GM12801 (cell line): ENCODE data around the gene PPME1.

Experiments used
- CTCF ChIP-seq: IDR thresholded peaks from one replicate; pipeline ENCODE4 v1.5.1; 2011; ENCODE audit warnings: control low read depth; ENCODE audit not compliant: insufficient read length; ENCODE audit errors: extremely low read depth

PPME1 gene

GRCh38 chr11:74138021-74138420, 33.1 kb upstream of the PPME1 start:
- TF ChIP-seq CTCF: no peak

DNA sequence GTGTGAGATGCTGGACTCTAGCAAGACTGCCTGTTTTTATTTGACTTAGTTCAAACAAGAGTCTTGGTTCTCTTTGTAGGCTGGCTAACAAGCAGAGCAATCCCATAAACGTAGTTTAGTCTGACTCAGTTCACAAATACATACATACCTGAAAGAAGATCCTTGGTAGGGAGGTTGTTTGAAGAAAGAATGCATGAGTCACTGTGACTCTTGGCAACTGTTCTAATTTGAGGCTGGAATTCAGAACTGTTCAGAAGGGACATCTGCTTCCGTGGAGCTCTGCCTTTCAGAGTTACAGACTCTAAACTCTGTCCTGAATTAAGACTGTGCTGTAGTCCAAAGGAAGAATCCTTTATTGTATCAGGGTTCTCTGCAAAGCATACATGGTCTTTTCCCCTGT, 32.5 kb upstream of the PPME1 start:
- TF ChIP-seq CTCF: no peak

DNA sequence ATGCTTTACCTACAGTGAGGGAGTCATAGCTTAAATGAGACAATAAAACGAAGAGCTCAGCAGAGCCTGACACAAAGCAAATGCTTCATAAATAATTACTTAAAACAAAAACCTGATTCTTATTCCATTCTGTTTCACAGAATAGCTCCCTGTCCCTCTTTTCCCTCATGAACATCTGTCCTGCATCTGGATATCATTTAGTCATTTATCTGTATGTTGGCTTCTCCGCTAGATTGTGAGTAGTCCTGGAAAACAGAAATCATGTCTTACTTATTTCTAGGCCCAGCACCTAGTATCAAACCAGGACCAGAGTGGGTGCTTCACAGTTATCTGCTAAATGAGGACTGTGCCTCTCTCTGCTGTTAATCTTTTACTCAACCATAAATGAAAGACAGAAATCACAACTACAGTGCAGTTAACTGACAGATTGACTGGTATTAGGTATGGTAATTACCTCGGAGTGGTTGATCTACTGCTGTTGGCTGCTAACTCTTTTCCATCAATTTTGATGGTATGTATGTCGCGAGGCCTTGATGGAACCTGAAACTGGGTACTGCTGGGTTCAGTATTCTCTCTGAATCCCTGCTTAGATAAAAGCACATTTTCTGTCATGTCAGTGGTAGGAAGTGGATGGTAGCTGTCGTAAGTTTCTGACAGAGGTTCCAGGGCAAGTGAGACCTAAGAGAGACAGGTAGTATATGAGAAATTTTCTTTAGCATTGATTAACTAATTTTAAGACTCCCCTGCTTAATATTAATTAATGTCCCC, 31.8 kb upstream of the PPME1 start:
- TF ChIP-seq CTCF: no peak

- no peak for TF ChIP-seq CTCF
Observed at GRCh38 chr11:74141241-74141695, 29.8 kb upstream of the PPME1 start.

- no peak for TF ChIP-seq CTCF
Observed at GRCh38 chr11:74141908-74142307, 29.2 kb upstream of the PPME1 start.

DNA sequence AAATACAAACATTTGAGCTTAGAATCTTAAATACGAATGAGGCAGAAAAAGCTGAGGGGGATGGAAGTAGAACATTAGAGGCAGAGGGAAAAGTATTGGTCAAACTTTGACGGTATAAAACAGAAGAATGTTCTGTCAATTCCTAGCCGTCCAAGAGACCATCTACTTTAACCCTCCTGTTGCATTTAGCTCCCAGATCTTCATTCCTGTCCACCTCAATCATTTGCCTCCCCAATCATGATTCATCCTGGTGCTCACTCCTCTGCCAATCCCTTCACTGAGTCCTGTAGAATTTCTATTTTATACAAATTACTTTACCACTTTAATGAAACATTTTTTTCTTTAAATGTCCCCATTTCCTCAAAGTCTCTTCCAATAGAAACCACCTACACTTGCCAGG, 28.5 kb upstream of the PPME1 start:
- TF ChIP-seq CTCF: no peak

- TF ChIP-seq CTCF: no peak
Observed at GRCh38 chr11:74144592-74144991, 26.5 kb upstream of the PPME1 start.
